NCI-H2196 treated with DMSO at 0.1 percent for 48 hours (cell line): ENCODE measurements around the gene SUGCT.

Experiments used
- DNase-seq: peaks from one replicate; lab custom pipeline; 2025; ENCODE audit not compliant: unreplicated experiment; lab: John Stamatoyannopoulos, UW

Gene SUGCT

DNA sequence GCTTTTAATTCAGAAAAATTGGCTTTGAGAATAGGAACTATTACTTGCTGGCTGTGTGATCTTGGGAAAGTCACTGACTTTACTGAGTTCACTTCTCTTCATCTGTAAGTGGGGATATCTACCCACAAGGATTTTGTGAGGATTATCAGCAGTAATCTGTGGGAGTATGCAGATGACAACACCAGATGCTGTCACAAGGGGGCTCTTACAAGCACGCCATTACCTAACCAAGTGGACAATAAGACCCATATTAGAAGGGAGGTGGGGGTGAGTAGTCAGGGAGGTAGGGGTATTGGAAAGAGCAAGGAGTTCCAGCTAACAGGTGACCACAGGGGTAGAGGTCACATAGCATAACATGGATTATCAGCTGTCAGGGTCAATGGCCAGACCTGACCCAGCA, 569.4 kb downstream of the SUGCT start:
- no peak for DNase-seq

DNA sequence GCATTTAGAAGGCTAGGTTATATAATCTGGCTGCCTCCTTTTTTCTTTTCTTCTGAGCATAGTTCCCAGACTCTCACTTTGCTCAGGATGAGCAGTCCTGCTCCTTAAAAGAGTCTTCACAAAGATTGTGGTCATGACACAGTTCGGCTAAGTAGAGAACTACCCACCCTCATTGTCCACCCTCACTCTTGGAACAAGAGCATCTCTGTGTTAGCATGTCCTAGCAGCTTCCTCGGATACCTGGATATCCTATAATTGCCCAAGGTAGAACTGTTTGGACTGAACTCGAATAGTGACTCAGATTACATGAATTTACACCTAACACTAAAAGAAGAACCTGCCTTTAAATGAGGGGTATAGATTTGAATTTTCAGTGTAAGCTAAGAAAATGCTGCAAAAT, 572.0 kb downstream of the SUGCT start:
- DNase-seq = no peak

DNA sequence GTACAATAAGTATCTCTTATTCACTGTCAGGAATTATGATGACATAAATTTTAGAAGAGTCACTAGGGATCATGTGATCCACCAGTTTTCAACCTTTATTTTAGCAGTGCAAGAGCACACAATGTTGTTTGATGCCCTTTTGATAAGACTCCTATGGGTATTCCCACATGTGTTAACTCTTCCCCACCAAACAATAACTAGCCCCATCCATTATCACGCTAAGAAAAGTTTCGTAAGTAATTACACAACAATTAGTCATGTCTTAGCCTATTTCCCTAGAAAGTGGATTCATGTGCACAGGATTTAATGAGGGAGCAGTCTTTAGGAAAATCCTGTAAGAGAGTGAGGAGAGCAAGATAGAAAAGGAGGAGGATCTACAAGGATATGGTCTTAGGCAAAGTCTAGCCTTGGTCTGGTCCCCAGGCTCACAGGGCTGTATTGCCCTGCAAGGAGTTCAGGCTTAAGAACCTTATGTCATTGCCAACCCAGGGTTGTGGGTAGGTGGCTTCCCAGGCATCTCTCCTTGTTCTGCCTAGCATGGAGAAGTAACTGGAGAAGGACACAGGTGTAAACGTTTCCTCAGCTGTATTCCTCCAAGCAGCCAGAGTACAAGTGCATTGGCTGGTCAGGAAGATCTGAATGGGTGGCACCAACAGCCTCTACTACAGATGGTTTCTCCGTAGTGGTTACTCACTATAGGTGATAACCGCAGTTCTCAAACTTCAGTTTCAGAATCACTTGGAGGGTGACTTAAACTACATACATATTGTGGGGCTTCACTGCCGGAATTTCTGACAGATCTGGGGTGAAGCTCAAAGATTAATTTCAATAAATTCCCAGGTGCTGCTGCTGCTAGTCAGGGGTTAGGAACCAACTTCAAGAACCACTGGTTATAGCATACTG, 574.5 kb downstream of the SUGCT start:
- no peak for DNase-seq

DNA sequence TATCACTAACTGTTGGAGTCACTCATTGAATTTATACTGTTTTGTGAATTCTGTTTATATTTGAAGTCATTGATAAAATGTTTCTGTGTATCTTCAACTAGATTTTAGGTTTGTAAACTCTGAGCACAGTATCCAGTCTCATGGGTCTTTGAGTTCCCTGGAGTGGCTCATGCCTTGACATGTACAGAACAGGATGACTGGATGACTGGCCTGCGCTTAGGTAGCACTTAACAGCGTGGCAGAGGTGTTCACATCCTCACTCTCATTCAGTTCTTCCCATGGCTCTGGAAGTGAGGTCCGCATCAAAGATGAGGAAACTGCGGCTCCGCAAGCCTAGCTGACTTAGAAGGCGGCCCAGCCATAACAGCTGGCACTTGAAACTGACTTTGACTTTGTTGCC, 576.9 kb downstream of the SUGCT start:
- DNase-seq = no peak

DNA sequence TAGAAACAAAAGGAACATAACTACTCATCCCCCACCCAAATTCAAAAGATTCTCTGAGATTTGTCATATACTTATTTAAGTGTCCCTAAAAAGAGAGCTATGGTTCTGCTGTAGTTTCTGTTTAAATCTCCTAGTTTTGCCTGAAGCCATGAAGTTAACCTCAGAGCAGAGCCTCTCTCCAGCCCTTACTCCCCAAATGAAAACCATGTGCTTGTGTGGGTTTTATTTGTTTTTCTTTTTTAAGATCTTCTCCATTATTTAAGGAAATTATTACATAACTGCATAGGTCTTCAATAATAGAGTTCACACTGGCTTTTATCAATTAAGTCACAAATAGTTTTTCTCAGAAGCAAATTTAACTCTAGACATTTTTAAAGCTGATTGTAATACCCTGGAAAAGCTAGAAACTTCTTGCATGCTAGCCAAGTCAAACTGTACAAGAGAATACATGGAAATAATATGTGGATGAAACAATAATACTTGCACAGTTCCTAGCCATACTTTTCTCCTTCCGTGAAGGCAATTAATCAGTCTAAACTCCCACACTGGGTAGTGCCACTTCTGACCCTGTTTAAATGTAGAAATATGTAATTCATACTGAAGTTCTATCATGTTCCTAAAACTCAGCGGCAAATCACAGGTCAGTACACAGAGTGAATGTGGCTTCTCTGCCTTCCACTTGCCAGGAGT, 579.7 kb downstream of the SUGCT start:
- DNase-seq = no peak

DNA sequence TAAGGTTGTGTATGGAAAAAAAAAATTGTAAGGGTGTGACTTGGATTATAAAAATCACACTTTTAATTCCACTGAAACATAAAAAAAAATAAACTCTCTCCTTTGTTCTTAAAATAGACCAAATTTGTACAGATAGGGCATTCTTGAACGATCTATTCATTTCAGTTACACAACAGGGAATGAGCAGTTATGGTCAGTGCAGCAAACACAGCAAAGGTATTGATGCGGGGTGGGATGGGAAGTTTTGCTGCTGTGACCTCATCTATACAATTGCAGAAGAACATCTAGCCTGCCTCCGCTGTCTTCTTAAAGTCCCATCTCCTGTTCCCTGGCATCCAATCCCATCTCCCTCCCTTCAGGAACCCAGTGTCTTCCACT, 580.2 kb downstream of the SUGCT start:
- no peak for DNase-seq

DNA sequence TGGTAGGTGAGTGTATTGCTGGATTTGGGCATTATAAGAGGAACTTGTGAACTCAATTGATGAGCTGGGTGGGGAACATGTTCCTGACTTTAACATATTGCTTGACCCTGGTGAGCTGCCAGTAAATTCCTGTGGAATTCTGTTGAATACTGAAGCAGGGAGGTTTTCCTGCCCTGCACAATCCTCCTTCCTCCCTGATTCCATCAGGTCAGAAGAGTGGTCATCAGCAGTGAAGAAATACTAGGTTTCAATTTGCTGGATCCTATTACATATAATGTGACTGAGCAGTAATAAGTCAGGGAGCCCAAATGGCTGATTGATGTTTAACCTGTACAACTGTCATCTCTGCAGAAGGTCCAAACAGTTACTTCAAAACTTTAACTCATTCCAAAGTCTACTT, 581.2 kb downstream of the SUGCT start:
- DNase-seq = no peak

DNA sequence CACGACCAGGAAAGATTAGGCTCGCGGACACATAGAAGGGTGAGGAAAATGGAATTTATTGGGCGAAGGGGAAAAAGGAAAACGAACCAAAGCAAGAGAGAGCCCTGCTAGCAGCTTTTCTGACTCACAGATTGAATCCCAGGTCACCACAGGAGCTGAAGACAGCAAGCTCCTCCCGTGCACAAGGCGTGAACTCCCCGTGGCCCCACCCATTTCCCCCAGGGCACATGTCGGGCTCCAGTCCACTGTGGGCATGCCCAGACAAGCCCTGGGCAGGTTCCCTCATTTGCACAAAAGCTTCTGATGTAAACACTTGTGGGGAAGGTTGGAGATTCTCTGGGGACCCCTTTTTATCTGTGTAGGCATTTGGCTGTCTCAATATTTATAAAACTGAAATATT, 582.4 kb downstream of the SUGCT start:
- peak; percentile 1 for DNase-seq

DNA sequence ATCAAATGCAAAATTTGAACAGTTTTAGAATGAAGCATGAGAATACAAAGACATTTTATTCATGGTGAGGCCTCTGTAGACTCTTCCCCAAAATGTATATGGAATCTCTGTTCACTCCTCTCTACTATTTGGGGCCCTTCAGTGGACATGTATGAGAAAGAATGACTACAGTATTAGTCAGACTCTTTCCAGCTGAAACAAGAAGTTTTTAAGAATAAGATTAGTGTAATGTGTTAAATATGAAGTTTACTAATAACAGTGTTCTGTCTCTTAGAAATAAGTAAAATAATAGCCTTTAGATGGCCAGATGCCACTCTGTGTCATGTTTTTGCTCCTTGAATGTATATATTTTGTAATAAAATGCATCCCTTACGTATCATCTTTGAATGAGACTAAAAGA, 585.6 kb downstream of the SUGCT start:
- DNase-seq = no peak

DNA sequence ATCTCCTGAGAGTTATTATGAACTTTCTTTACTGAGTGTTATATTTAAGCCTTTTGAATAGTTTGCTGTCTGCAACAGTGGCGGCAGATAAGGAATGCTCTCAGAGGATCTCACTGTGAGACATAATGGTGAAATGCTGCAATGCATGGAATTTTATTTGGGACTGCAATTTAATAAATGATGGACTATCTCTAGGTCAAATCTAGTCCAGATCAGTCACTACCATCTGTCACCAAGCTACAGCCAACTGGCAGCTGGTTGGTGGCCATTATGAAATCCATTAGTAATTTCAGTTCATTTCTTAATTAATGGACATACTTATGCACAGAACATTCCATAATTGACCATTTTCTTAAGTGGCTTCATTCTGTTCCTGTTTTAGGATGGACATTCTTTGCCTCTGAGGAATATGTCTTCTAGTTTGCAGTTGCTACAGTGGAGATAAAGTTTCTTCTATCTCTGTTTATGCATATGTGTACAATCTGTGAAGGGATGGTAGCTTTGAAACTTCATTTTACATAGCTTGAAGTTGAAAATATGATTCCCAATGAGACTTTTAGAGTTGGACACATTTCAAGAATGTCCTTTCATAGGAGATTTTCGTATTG, 586.6 kb downstream of the SUGCT start:
- no peak for DNase-seq

DNA sequence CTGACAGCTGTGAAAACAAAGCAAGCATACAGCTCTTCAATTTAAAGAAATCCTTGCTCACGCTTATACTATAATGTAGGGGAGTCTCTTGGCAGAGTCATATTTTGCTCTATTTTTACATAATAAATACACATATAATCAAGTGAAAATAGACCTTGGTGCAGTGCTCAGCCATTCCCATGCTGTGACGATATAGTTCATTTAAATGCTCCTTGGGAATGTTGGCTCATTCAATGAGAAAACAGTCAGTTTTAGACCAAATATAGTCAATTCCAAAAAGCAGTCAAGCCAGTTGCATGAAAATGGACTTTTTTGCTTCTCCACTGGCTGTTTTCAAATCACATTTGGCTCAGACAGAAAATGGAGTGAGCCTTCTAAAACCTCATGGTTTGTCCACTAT, 587.4 kb downstream of the SUGCT start:
- DNase-seq = no peak

DNA sequence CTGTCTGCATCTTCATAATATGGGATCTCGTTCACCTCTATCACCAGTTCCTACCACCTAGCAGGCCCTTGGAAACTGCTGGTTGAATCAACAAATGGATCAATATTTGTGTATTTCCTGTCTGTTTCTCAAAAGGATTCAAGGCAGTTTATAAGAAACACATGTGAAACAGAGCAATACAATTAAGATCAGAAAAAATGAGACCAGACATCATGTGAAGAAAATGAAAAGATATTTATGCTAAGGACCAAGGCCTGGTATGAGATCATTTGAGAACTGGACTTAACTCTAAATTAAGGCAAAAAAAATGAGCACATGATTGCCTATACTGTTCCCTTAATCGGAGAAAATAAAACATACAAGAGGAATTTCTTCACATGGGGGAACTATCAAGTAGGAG, 589.0 kb downstream of the SUGCT start:
- DNase-seq = no peak

DNA sequence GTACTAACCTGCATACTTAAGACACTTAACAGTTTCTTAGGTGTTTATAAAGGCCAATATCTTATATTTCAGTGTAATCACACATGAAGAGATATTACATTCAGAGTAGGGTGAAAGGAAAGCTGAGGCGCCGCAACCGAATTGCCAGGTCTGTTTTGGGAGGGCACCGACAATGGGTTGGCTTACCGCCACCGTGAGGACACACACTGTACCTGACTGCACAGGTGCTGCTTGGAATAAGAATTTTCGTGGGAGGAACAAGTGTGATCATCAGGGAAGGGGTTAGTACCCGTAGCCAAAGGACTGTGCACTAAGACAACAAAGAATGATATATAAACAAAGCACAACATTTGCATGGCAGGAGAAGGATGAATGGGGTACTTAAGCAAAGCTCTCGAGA, 591.8 kb downstream of the SUGCT start:
- no peak for DNase-seq

DNA sequence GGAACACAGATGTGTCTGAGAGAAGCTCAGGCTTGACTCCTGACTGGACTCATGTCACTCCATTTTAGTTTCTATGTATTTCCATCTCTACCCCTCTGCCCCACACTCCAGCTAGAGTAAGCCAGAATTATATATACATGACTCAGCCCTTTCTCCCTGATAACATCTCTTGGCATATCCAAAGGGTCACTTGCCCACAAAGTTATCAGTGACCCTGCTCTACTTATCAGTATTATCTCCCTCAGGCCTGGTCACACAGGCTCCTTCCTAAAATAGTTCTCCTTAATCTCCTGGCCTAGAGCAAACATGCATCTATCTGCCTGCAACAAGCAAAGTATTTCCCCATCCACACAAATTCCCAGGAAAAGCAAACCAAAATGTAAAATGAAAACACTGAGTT, 598.3 kb downstream of the SUGCT start:
- no peak for DNase-seq

DNA sequence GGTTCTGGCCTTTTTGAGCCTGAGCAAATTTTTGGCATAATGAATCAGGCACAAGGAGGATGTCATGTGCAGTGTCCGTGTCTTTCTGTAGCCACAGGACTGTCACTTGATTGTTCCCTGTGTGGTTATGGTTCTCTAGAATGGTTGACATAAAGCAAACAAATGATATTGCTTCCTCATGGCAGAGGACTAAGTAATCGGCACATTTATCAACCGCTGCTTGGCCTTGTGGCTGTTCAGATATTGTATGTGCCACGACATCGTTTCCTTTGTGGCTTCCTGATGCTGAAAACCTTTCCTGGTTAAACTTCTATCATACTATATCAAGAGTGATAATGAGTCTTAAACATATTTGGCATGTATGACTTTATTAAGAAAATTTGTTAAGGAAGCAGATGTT, 598.8 kb downstream of the SUGCT start:
- DNase-seq = no peak

DNA sequence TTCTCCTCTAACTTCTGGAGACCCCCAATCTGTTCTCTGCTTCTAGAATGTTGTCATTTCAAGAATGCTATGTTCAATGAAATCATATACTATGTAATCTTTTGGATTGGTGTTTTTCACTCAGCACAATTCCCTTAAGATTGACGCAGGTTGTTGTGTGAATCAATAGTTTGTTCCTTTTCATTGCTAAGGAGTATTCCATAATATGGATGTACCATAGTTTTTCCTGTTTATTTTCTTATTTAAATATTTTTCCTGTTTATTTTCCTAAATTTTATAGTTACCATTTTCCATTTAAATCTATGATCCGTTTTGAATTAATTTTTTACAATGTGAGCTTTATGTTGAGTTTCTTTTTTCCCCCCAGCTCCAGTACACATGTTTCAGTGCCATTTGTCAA, 604.5 kb downstream of the SUGCT start:
- no peak for DNase-seq

DNA sequence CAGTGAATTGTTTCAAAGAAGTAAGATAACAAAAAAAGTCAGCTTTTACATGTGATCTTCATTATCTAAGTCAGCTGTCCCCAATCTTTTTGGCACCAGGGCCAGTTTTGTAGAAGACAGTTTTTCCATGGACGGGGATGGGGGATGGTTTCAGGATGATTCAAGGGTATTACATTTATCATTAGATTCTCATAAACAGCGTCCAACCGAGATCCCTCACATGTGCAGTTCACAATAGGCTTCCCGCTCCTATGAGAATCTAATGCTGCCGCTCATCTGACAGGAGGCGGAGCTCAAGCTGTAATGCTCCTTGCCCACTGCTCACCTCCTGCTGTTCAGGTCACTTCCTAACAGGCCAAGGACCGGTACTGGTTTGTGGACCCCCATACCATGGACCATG, 607.5 kb downstream of the SUGCT start:
- DNase-seq = no peak

DNA sequence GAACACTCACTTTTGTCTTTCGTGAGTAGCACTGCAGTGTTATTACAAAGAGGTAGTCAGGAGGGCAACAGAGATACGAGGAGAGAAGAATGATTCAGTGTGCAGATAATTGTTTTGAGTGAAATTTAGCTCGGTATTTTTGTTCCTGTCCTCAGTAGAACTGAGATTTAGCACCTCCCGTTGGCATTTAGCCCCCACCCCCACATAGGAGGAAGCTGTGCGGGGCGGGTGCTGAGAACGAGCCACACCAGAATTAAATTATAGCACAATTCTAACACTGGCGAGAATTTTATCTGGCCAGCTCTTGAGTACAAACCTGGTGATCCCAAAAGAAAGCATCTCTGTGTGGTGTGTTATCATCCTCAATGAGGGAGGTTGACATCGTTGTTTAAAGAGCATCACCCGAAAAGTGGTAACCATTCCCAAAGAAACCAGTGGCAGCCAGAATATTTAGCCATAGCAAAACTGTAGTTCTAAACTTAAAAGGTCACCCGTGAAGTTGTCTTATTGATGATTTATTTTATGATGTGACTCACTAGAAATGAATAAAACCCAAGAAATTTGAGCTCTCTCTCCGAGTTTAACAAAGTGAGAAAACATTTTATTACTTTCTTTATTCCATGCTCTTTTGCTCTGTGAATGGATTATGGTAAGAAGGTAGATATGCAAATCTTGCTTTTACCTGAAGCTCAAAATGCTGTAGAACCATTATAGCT, 612.2 kb downstream of the SUGCT start:
- DNase-seq = no peak

DNA sequence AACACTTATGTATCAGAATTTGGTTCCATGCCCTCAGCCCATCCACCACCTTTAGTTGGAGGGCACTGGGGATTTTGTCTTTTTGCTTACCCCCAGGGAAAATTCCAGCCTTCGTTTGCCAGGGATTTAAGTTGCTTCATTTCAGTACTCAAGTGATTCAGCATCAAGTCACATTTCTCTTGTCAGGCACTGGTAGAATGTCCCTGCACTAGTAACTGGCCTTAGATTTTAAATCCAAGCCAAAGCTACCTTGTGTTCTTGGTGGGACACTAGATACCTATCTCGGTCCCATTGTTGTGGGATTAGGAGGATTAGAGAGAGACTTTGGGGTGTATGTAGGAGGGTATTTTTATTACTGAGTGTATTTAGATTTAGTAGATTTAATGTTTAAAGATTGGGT, 613.1 kb downstream of the SUGCT start:
- no peak for DNase-seq

DNA sequence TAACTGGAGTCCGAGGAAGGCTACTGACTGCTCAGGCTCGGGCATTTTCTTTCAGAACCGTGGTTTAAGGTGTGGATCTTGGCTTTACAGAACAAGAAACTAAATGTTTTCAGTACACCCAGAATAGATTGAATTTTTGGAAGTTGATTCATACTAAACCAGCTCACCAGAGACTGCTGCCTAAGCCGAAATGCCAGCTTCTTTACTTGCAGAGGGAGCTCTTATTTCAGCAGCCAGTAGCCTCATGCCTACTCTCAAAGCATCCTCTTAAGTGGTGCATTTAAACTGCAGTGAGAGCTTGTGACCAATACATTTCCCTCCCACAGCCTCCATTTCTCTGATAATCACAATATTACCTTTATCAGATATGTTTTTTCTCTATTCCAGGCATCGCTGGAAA, 615.1 kb downstream of the SUGCT start:
- DNase-seq = no peak

DNA sequence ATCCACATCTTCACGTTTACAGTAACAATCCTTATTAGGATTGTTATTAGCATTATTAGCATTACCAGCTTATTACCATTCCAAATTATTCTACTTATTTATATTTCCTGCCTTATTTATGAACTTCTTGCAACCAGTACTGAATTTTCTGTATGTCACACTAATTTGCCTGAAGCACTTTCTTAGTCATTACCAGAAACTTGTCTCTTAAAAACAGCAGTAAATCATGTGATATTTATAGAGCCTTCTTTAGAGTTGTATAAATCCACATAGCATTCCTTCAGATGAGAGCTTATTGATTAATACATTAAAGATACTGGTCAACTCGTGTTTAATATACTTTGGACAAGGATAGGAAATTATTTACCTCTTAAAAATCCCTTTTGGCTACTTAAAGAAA, 618.6 kb downstream of the SUGCT start:
- no peak for DNase-seq

DNA sequence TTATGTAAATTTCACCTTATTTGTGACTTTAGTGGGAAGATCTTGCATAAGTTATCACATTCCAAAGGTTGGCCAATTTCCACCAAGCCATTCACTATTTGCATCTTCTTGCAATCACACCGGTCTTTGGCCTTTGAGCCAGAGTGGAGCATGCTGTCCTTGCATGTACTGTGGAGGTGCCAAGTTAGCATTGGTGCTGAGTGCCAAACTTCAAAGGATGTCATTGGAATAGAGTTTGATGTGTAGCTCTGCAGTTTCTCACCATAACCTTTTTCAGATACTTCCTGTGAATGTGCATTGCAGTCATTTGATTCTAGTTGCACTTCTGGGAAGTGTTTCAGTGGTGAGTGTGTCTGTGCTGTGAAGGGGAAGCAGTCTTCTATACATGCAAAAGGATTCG, 620.6 kb downstream of the SUGCT start:
- DNase-seq = no peak
